Activated T-cell treated with anti-CD3 and anti-CD28 coated beads, Interleukin-2, amount 50 U/mL, for 48 hours (primary cell): ENCODE results near the gene WFDC10A.
"Not testable (repeated sequence)": the region's sequence is repeated elsewhere in the genome, so short reads cannot be mapped to it uniquely, and the experiment has no call there.

Experiments
- DNase-seq, 2 experiments: peaks; one replicate each; pipeline ENCODE4 v3.0.0-alpha.2; 2020

WFDC10A gene

DNA sequence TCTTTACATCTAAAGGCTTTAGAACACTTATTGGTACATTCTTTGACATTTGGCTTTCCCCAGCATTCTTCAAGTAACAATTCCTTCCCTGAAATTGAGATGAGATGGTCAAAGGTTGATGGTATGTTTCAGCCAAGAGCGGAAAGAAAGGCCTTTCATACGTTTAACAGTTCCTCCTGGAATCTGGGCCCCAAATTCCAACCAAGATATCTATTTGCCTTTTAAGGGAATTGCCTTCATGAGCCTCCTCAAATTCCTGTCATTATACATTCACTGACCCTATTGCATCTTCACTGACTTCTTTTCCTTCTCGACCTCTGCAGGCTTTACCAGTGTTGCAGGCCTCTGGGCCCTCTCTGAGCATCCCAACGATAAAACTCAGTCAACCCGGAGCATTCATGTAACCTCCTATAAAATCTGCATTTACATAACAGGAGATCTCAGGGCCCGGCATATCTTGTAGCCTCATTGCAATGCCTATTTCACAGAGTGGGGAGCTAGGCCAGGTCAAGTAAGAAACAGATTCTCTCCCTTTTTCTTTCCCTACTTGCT is 19.8 kb downstream of the WFDC10A start:
- no peak for DNase-seq

DNA sequence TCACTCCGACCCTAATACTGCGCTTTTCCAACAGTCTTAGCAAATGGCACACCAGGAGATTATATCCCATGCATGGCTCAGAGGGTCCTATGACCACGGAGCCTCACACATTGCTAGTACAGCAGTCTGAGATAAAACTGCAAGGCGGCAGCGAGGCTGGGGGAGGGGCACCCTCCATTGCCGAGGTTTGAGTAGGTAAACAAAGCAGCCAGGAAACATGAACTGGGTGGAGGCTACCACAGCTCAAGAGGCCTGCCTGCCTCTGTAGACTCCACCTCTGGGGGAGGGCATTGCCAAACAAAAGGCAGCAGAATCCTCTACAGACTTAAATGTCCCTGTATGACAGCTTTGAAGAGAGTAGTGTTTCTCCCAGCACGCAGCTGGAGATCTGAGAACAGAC is 22.2 kb downstream of the WFDC10A start:
- not testable (repeated sequence) for DNase-seq

DNA sequence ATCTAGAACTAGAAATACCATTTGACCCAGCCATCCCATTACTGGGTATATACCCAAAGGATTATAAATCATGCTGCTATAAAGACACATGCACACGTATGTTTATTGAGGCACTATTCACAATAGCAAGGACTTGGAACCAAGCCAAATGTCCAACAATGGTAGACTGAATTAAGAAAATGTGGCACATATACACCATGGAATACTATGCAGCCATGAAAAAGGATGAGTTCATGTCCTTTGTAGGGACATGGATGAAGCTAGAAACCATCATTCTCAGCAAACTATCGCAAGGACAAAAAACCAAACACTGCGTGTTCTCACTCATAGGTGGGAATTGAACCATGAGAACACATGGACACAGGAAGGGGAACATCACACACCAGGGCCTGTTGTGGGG is 27.5 kb downstream of the WFDC10A start:
- DNase-seq, result not testable (repeated sequence)

DNA sequence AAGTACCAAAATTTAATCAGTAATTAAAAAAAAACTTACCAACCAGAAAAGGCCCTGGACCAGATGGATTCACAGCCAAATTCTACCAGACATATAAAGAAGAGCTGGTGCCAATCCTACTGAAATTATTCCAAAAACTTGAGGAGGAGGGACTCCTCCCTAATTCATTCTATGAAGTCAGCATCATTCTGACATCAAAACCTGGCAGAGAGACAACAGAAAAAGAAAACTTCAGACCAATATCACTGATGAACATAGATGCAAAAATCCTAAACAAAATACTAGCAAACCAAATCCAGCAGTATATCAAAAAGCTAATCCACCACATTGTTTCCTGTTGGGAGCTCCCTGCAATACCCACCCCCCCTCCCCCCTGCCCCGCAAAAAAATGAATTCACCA is 40.6 kb downstream of the WFDC10A start, which contains the start of gene WFDC11:
Gene WFDC11 (minus strand): TSS at position 101 of the 400 bp plus-strand sequence. CDS start 19,639 bp downstream, outside the sequence.
- no peak for DNase-seq

DNA sequence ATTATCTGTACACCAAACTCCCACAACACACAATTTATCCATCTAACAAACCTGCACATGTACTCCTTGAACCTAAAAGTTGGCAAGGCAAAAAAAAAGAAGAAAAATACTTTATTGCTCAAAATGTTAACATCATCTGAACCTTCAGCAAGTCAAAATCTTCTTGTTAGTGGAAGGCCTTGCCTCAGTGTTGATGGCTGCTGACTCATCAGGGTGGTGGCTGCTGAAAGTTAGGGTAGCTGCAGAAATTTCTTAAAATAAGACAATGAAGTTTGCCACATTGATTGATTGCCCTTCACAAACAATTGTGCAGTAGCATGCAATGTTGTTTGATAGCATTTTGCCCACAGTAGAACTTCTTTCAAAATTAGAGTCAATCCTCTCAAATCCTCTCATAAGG is 43.2 kb downstream of the WFDC10A start:
- DNase-seq, result no peak

DNA sequence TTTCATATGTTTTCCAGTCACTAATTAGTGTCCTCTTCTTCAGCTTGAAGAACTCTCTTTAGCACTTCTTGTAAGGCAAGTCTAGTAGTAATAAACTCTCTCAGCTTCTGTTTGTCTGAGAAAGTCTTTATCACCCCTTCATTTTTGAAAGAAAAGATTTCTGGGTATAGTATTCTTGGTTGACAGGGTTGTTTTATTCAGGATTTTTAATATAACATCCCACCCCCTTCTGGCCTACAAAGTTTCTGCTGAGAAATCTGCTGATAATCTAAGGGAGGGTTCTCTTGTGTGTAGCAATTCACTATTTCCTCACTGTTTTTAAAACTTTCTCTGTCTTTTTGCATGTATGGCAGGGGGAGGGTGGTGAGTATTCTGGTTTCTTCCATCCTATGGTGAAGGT is 50.1 kb downstream of the WFDC10A start:
- DNase-seq, result no peak
